ENCODE data around the gene PTK6. TPM values are rescaled to one million over a fixed set of nuclear protein-coding genes. Genes with fewer than 3 reads are reported as not detected.

The PTK6 gene
- total RNA-seq, 1 experiment from 2014 or later = 6.7 TPM

GRCh38 chr20:63544241-63544957 is 7.2 kb upstream of the PTK6 start:
- no peaks in the 10 kb centered on the region for H3K36me3 ChIP-seq (ENCODE audit: control insufficient read depth in 1 of 2, insufficient read depth in 2 of 2, low read length in 2 of 2)
- ChIA-PET CTCF (interaction anchor here (1.3 kb wide), 1 partner anchor 320 kb away, joined by 3 read pairs; the partner anchor contains the start of gene TPD52L2), POLR2A (interaction anchor here (1.6 to 2.0 kb wide), 2 partner anchors 8 to 321 kb away, joined by 4 to 8 read pairs; partner anchors contain the start of gene TPD52L2), RAD21 (ENCODE audit: low non-redundant PET in 1 of 2, low total read pairs in 2 of 2, uncharacterized antibody in 2 of 2, unreplicated experiment in 2 of 2) (no interaction called here)
- H3K4me3 ChIP-seq (replicated peaks in 1 of 2; ENCODE audit: low read depth in 1 of 2, low read length in 2 of 2) = no peak overlapping the region; a peak in 1 of 4 replicates
- H3K9me3 ChIP-seq (ENCODE audit: control insufficient read depth in 1 of 2, insufficient read depth in 1 of 2, low read depth in 1 of 2, low read length in 2 of 2) = no peaks in the 10 kb centered on the region
- DNase-seq (ENCODE audit: low read depth, low spot score) (no peak), ATAC-seq (peak; percentile 17; the same call in 1 of the 2 replicates)
- no peaks in the 10 kb centered on the region for H4K20me1 ChIP-seq (ENCODE audit: insufficient read depth)
- H3K27ac ChIP-seq (ENCODE audit: low read depth, low read length) = peak overlapping the region; percentile 72
- intact Hi-C loops (cut with micrococcal nuclease) = no loop called here
- H3K4me1 ChIP-seq (ENCODE audit: control insufficient read depth in 1 of 2, insufficient read depth in 2 of 2, low read length in 2 of 2) = peaks cover 39 to 78% of the 10 kb centered on the region in 2 experiments
- H3K9me2 ChIP-seq (ENCODE audit: insufficient read depth) = no peaks in the 10 kb centered on the region
- H2AFZ ChIP-seq (ENCODE audit: low read depth, low read length, poor library complexity, severe bottlenecking) = no peak overlapping the region
- peak overlapping the region; percentile 71 for H3K4me2 ChIP-seq (ENCODE audit: low read length)
- no peaks in the 10 kb centered on the region for H3K27me3 ChIP-seq (ENCODE audit: insufficient read depth, low read length)
- H3K79me2 ChIP-seq (ENCODE audit: insufficient read depth, low read length) = no peaks in the 10 kb centered on the region
- BruUV-seq (replicated peaks) = no TSS peak
- peak overlapping the region; percentile 37 for H3K9ac ChIP-seq (ENCODE audit: low read length)
- no peak for TF ChIP-seq TCF7L2 (IDR thresholded peaks at IDR 0.05; ENCODE audit: borderline replicate concordance, extremely low read depth, insufficient read depth, insufficient read length)
- no peak for TF ChIP-seq ZNF274 (IDR thresholded peaks at IDR 0.05; ENCODE audit: low read depth, low read length)
- TF ChIP-seq ZFX (IDR thresholded peaks at IDR 0.05) = no peak
- no peak for TF ChIP-seq POLR2AphosphoS5 (IDR thresholded peaks at IDR 0.05; ENCODE audit: low read depth, low read length)
- TF ChIP-seq ATF3 (IDR thresholded peaks at IDR 0.05) = no peak
- no peak for TF ChIP-seq CTCF (IDR thresholded peaks at IDR 0.05 in 2 of 3, conservative IDR thresholded peaks at IDR 0.05 in 1 of 3; ENCODE audit: borderline replicate concordance in 1 of 3, insufficient read depth in 1 of 3, low read depth in 2 of 3, low read length in 2 of 3)
- TF ChIP-seq CBX3 (IDR thresholded peaks at IDR 0.05; ENCODE audit: low read depth) = no peak
- TF ChIP-seq SP1 (IDR thresholded peaks at IDR 0.05; ENCODE audit: low read depth) = no peak
- no peak for TF ChIP-seq YY1 (IDR thresholded peaks at IDR 0.05; ENCODE audit: extremely low read depth, insufficient replicate concordance, low read depth, low read length)
- TF ChIP-seq SIN3A (IDR thresholded peaks at IDR 0.05; ENCODE audit: low read depth) = no peak
- no peak for TF ChIP-seq FOSL1 (IDR thresholded peaks at IDR 0.05; ENCODE audit: low read depth)
- TF ChIP-seq EZH2phosphoT487 (IDR thresholded peaks at IDR 0.05; ENCODE audit: borderline replicate concordance) = no peak
- TF ChIP-seq REST (IDR thresholded peaks at IDR 0.05; ENCODE audit: low read depth) = no peak
- TF ChIP-seq ELF1 (IDR thresholded peaks at IDR 0.05; ENCODE audit: borderline replicate concordance, low read depth) = no peak
- TF ChIP-seq MAX (IDR thresholded peaks at IDR 0.05) = no peak
- no peak for TF ChIP-seq EGR1 (IDR thresholded peaks at IDR 0.05; ENCODE audit: low read depth)
- TF ChIP-seq EZH2 (IDR thresholded peaks at IDR 0.05) = no peak
- no peak for TF ChIP-seq RAD21 (IDR thresholded peaks at IDR 0.05; ENCODE audit: low read depth)

Data from HCT116 (cell line).